SK-N-SH (cell line): ENCODE measurements around the gene DERL3.
"Not testable (repeated sequence)": the region's sequence is repeated elsewhere in the genome, so short reads cannot be mapped to it uniquely, and the experiment has no call there.

Experiments used
- RCOR1 ChIP-seq: fragments of 150-350 bp; IDR thresholded peaks from 2 replicates; pipeline ENCODE4 v1.6.1; 2017; ENCODE audit warnings: antibody characterized with exemption, low read length
- TAF1 ChIP-seq: IDR thresholded peaks from 2 replicates; pipeline ENCODE4 v1.6.1; 2012; ENCODE audit warnings: low read depth, mild to moderate bottlenecking, low read length, moderate library complexity, borderline replicate concordance
- TF ChIP-seq, protein P1 (sequence below): fragments of 200-600 bp; sonication (generic); IDR thresholded peaks from 2 replicates; pipeline ENCODE4 v1.6.1; 2017; ENCODE audit warnings: antibody characterized with exemption, mild to moderate bottlenecking, moderate library complexity

DNA sequence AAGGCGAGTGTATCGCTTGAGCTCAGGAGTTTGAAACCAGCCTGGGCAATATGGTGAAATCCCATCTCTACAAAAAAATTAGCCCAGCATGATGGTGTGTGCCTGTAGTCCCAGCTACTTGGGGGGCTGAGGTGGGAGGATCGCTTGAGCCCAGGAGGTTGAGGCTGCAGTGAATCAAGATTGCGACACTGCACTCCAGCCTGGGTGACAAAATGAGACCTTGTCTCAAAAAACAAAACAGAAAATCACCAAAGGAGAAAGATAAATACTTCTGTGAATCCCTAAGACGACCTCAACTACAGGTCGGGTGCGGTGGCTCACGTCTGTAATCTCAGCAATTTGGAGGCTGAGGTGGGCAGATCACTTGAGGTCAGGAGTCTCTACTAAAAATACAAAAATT, 21.4 kb upstream of the DERL3 start:
- not testable (repeated sequence) for TF ChIP-seq TAF1, RCOR1
- TF ChIP-seq, protein P1, sequence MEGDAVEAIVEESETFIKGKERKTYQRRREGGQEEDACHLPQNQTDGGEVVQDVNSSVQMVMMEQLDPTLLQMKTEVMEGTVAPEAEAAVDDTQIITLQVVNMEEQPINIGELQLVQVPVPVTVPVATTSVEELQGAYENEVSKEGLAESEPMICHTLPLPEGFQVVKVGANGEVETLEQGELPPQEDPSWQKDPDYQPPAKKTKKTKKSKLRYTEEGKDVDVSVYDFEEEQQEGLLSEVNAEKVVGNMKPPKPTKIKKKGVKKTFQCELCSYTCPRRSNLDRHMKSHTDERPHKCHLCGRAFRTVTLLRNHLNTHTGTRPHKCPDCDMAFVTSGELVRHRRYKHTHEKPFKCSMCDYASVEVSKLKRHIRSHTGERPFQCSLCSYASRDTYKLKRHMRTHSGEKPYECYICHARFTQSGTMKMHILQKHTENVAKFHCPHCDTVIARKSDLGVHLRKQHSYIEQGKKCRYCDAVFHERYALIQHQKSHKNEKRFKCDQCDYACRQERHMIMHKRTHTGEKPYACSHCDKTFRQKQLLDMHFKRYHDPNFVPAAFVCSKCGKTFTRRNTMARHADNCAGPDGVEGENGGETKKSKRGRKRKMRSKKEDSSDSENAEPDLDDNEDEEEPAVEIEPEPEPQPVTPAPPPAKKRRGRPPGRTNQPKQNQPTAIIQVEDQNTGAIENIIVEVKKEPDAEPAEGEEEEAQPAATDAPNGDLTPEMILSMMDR, result not testable (repeated sequence)
